WTC11 (cell line): ENCODE data around the gene OR10S1. TPM values are rescaled to one million over a fixed set of nuclear protein-coding genes. Genes with fewer than 3 reads are reported as not detected.

Experiments
- ATAC-seq: fragments of 200-7000 bp; cut with Tn5 transposase; 2 replicates; pipeline ENCODE4 v1.10.0; 2021; ENCODE audit warnings: mild to moderate bottlenecking, moderate library complexity
- CTCF ChIA-PET: fragments of 300-600 bp; sonication (Branson Sonifier 250); formaldehyde crosslinking; loops from one replicate; lab custom pipeline; 2021; ENCODE audit warnings: antibody characterized with exemption; lab: Charles Lee
- POLR2A ChIA-PET: fragments of 350-600 bp; sonication (Branson Sonifier 250); formaldehyde crosslinking; loops from one replicate; lab custom pipeline; 2021; ENCODE audit warnings: antibody characterized with exemption; lab: Charles Lee
- DNase-seq: peaks from one replicate; pipeline ENCODE4 v3.0.0; 2021; ENCODE audit warnings: low spot score
- H3K27ac Mint-ChIP-seq: 2 replicates; pipeline ENCODE4 v1.8.0; 2021; ENCODE audit warnings: mixed read lengths
- H3K27me3 Mint-ChIP-seq: 2 replicates; pipeline ENCODE4 v1.8.0; 2021; ENCODE audit warnings: low read depth, mild to moderate bottlenecking, moderate library complexity, mixed read lengths
- H3K36me3 Mint-ChIP-seq: 2 replicates; pipeline ENCODE4 v1.8.0; 2021; ENCODE audit warnings: mixed read lengths
- H3K4me1 Mint-ChIP-seq: 2 replicates; pipeline ENCODE4 v1.8.0; 2022; ENCODE audit warnings: mixed read lengths
- H3K4me3 Mint-ChIP-seq: 2 replicates; pipeline ENCODE4 v1.8.0; 2021; ENCODE audit warnings: mild to moderate bottlenecking, moderate library complexity, mixed read lengths
- H3K9me3 Mint-ChIP-seq: 2 replicates; pipeline ENCODE4 v1.8.0; 2021; ENCODE audit warnings: mixed read lengths
- ATF6 ChIP-seq: sonication (generic); formaldehyde crosslinking; IDR thresholded peaks from 2 replicates; pipeline ENCODE4 v1.8.1; 2023; ENCODE audit warnings: mild to moderate bottlenecking, missing genetic modification reagents
- CBFB ChIP-seq: sonication (generic); formaldehyde crosslinking; IDR thresholded peaks from 2 replicates; pipeline ENCODE4 v1.8.1; 2022; ENCODE audit warnings: mild to moderate bottlenecking, low read depth, missing genetic modification reagents
- E2F1 ChIP-seq: sonication (generic); formaldehyde crosslinking; IDR thresholded peaks from 2 replicates; pipeline ENCODE4 v1.8.0; 2022; ENCODE audit warnings: mild to moderate bottlenecking, missing genetic modification reagents
- EMX1 ChIP-seq: fragments of 250-450 bp; sonication (Bioruptor Pico); IDR thresholded peaks from 2 replicates; pipeline ENCODE4 v1.8.0; 2021; ENCODE audit warnings: mild to moderate bottlenecking
- FOXJ3 ChIP-seq: sonication (generic); formaldehyde crosslinking; IDR thresholded peaks from 2 replicates; pipeline ENCODE4 v1.9.0; 2021; ENCODE audit warnings: missing genetic modification reagents, mild to moderate bottlenecking, borderline replicate concordance
- JUN ChIP-seq: sonication (generic); formaldehyde crosslinking; IDR thresholded peaks from 2 replicates; pipeline ENCODE4 v1.8.0; 2023; ENCODE audit warnings: mild to moderate bottlenecking, missing genetic modification reagents
- MYBL2 ChIP-seq: sonication (generic); formaldehyde crosslinking; IDR thresholded peaks from 2 replicates; pipeline ENCODE4 v1.8.1; 2023; ENCODE audit warnings: mild to moderate bottlenecking, moderate library complexity, missing genetic modification reagents
- NR1H2 ChIP-seq: sonication (generic); formaldehyde crosslinking; IDR thresholded peaks from 2 replicates; pipeline ENCODE4 v1.9.0; 2021; ENCODE audit warnings: mild to moderate bottlenecking, moderate library complexity, missing genetic modification reagents
- OVOL2 ChIP-seq: fragments of 250-450 bp; sonication (Bioruptor Pico); IDR thresholded peaks from 2 replicates; pipeline ENCODE4 v1.9.0; 2021; ENCODE audit warnings: mild to moderate bottlenecking, borderline replicate concordance
- RORB ChIP-seq: fragments of 250-450 bp; sonication (Bioruptor Pico); IDR thresholded peaks from 2 replicates; pipeline ENCODE4 v1.9.0; 2021; ENCODE audit warnings: mild to moderate bottlenecking
- SMAD3 ChIP-seq: sonication (generic); formaldehyde crosslinking; IDR thresholded peaks from 2 replicates; pipeline ENCODE4 v1.8.0; 2022; ENCODE audit warnings: missing genetic modification reagents, mild to moderate bottlenecking, borderline replicate concordance
- STAT6 ChIP-seq: sonication (generic); formaldehyde crosslinking; conservative IDR thresholded peaks from 2 replicates; pipeline ENCODE4 v1.8.1; 2023; ENCODE audit warnings: mild to moderate bottlenecking, low read depth, missing genetic modification reagents, moderate library complexity
- TP53 ChIP-seq: sonication (generic); formaldehyde crosslinking; IDR thresholded peaks from 2 replicates; pipeline ENCODE4 v1.8.1; 2023; ENCODE audit warnings: mild to moderate bottlenecking, missing genetic modification reagents
- ZMAT4 ChIP-seq: fragments of 250-450 bp; sonication (Bioruptor Pico); IDR thresholded peaks from 2 replicates; pipeline ENCODE4 v1.9.0; 2021; ENCODE audit warnings: mild to moderate bottlenecking
- ZNF232 ChIP-seq: sonication (generic); formaldehyde crosslinking; IDR thresholded peaks from 2 replicates; pipeline ENCODE4 v1.8.0; 2022; ENCODE audit warnings: mild to moderate bottlenecking, missing genetic modification reagents
- ZNF317 ChIP-seq: sonication (generic); formaldehyde crosslinking; IDR thresholded peaks from 2 replicates; pipeline ENCODE4 v1.8.1; 2023; ENCODE audit warnings: low read depth, mild to moderate bottlenecking, moderate library complexity, missing genetic modification reagents, borderline replicate concordance
- ZNF512 ChIP-seq: sonication (generic); formaldehyde crosslinking; IDR thresholded peaks from 2 replicates; pipeline ENCODE4 v1.8.1; 2022; ENCODE audit warnings: missing genetic modification reagents, borderline replicate concordance
- total RNA-seq: library from RNA; stranded (reverse); gene quantifications from 3 replicates; pipeline ENCODE4 v1.2.3, GENCODE V29; 2021
- TF ChIP-seq, protein P1 (sequence below): sonication (generic); formaldehyde crosslinking; IDR thresholded peaks from 2 replicates; pipeline ENCODE4 v1.8.0; 2022; ENCODE audit warnings: mild to moderate bottlenecking, missing genetic modification reagents
- TF ChIP-seq, protein P2 (sequence below): sonication (generic); formaldehyde crosslinking; IDR thresholded peaks from 2 replicates; pipeline ENCODE4 v1.8.1; 2023; ENCODE audit warnings: mild to moderate bottlenecking, missing genetic modification reagents
- TF ChIP-seq, protein P3 (sequence below): sonication (generic); formaldehyde crosslinking; IDR thresholded peaks from 2 replicates; pipeline ENCODE4 v1.8.1; 2023; ENCODE audit warnings: mild to moderate bottlenecking, moderate library complexity, missing genetic modification reagents

The OR10S1 gene
- total RNA-seq, 1 experiment from 2014 or later, result not detected

- ATAC-seq (no peak), DNase-seq (no peak)
- H3K4me1 Mint-ChIP-seq, result peaks cover 12% of the 10 kb centered on the region
- no peak for TF ChIP-seq SMAD3 (CRISPR knock-in tag)
- no peak for TF ChIP-seq ZNF317
- TF ChIP-seq FOXJ3 (CRISPR knock-in tag), result no peak
- TF ChIP-seq, protein P1, sequence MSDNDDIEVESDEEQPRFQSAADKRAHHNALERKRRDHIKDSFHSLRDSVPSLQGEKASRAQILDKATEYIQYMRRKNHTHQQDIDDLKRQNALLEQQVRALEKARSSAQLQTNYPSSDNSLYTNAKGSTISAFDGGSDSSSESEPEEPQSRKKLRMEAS (CRISPR knock-in tag), result 0 out of 2 replicates have a peak, but pooled peaks have one; percentile 19
- peaks cover 4% of the 10 kb centered on the region for H3K9me3 Mint-ChIP-seq
- CTCF ChIA-PET, result no interaction called here
- POLR2A ChIA-PET, result no interaction called here
- H3K4me3 Mint-ChIP-seq, result no peak overlapping the region
- no peak overlapping the region for H3K27ac Mint-ChIP-seq
- H3K27me3 Mint-ChIP-seq, result peaks cover under 1% of the 10 kb centered on the region; the same call in 1 of the 2 replicates
- H3K36me3 Mint-ChIP-seq, result no peaks in the 10 kb centered on the region; the same call in 1 of the 2 replicates
These were observed 616 bp downstream of the OR10S1 start for GRCh38 chr11:123976770-123977560.

DNA sequence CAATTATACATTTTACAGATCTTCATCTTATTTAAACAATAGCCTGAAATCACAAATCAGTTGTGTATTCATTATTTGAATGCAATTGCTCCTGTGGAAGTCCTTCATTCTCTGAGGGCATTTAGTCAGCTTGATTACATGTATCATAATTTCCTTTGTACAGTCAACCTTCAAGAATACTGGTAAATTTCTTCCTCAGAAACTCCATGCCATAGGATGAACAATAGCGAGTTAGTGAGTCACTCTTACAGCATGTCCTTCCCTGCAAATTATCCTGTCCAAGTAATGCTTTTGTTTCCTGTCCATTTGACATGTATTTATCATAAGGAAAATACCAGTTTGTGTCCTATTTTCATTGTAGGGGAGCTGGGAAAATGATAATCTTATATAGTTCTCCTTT is 3.8 kb downstream of the OR10S1 start:
- H3K4me3 Mint-ChIP-seq, result no peak overlapping the region
- TF ChIP-seq NR1H2 (CRISPR knock-in tag), result no peak
- TF ChIP-seq STAT6 (CRISPR knock-in tag), result no peak
- TF ChIP-seq, protein P2, sequence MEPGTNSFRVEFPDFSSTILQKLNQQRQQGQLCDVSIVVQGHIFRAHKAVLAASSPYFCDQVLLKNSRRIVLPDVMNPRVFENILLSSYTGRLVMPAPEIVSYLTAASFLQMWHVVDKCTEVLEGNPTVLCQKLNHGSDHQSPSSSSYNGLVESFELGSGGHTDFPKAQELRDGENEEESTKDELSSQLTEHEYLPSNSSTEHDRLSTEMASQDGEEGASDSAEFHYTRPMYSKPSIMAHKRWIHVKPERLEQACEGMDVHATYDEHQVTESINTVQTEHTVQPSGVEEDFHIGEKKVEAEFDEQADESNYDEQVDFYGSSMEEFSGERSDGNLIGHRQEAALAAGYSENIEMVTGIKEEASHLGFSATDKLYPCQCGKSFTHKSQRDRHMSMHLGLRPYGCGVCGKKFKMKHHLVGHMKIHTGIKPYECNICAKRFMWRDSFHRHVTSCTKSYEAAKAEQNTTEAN, result no peak
- no peak for TF ChIP-seq JUN (CRISPR knock-in tag)
- no peak for TF ChIP-seq ZNF232 (CRISPR knock-in tag)
- TF ChIP-seq MYBL2 (CRISPR knock-in tag), result no peak
- TF ChIP-seq RORB, result no peak
- no peak for TF ChIP-seq ZNF512 (CRISPR knock-in tag)
- TF ChIP-seq TP53, result no peak
- no peak for TF ChIP-seq EMX1 (CRISPR knock-in tag)
- TF ChIP-seq CBFB (CRISPR knock-in tag), result no peak
- TF ChIP-seq OVOL2 (CRISPR knock-in tag), result no peak
- TF ChIP-seq, protein P3, sequence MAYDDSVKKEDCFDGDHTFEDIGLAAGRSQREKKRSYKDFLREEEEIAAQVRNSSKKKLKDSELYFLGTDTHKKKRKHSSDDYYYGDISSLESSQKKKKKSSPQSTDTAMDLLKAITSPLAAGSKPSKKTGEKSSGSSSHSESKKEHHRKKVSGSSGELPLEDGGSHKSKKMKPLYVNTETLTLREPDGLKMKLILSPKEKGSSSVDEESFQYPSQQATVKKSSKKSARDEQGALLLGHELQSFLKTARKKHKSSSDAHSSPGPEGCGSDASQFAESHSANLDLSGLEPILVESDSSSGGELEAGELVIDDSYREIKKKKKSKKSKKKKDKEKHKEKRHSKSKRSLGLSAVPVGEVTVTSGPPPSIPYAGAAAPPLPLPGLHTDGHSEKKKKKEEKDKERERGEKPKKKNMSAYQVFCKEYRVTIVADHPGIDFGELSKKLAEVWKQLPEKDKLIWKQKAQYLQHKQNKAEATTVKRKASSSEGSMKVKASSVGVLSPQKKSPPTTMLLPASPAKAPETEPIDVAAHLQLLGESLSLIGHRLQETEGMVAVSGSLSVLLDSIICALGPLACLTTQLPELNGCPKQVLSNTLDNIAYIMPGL (CRISPR knock-in tag), result no peak
- TF ChIP-seq ZNF317, result no peak
- no peak for TF ChIP-seq ZMAT4 (CRISPR knock-in tag)
- no peak for TF ChIP-seq E2F1 (CRISPR knock-in tag)
- TF ChIP-seq ATF6 (CRISPR knock-in tag), result no peak
- no peaks in the 10 kb centered on the region for H3K36me3 Mint-ChIP-seq
- ChIA-PET CTCF (no interaction called here), POLR2A (no interaction called here)
- peaks cover 5% of the 10 kb centered on the region; the same call in 1 of the 2 replicates for H3K4me1 Mint-ChIP-seq
- H3K27me3 Mint-ChIP-seq, result no peaks in the 10 kb centered on the region
- no peak for ATAC-seq
- no peak for DNase-seq
- H3K9me3 Mint-ChIP-seq, result no peaks in the 10 kb centered on the region
- H3K27ac Mint-ChIP-seq, result no peak overlapping the region
